ENCODE data around the gene HTRA2.

DNA sequence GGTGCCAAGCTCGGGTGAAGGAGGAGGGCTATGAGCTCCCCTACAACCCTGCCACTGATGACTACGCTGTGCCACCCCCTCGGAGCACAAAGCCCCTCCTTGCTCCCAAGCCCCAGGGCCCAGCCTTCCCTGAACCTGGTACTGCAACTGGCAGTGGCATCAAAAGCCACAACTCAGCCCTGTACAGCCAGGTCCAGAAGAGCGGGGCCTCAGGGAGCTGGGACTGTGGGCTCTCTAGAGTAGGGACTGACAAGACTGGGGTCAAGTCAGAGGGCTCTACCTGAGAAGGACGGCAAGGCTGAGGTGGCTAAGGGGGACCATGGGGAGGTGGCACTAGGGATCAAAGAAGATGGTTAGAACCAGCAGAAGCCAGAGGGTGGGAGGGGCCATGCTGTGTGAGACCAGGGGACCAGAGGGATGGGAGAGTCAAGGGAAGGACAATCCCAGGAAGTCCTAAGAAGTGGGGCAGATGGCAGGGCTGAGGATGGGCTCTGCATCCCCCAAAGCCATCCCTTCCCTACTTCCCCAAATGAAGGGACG is 27.2 kb downstream of the HTRA2 start:
- TF ChIP-seq POLR2A (IDR thresholded peaks at IDR 0.05; ENCODE audit: low read depth, low read length) (no peak; the same call in 1 of the 2 replicates), POLR2AphosphoS5 (IDR thresholded peaks at IDR 0.05; ENCODE audit: low read depth, low read length) (no peak), TAF1 (IDR thresholded peaks at IDR 0.05; ENCODE audit: low read depth, low read length) (no peak), SPI1 (IDR thresholded peaks at IDR 0.05; ENCODE audit: low read depth, low read length) (no peak), PAX5 (IDR thresholded peaks at IDR 0.05; ENCODE audit: insufficient read depth, low read length, severe bottlenecking) (no peak)
